Upper lobe of left lung (tissue), 4 donors: ENCODE measurements around the gene BRPF1.
A peak's percentile ranks its signal among the peaks of the same experiment; 100 is the strongest.

Source experiments
- EP300 ChIP-seq, 4 donors: sonication (generic); formaldehyde crosslinking; IDR thresholded peaks; one replicate each; pipeline ENCODE4 v1.5.1; 2017; ENCODE audit warnings: antibody characterized with exemption in 4 of 4, control low read depth in 2 of 4
- POLR2A ChIP-seq, 4 donors: fragments of 450-650 bp; IDR thresholded peaks; one replicate each; pipeline ENCODE4 v1.5.1; 2016 to 2017; ENCODE audit warnings: antibody characterized with exemption in 4 of 4, mild to moderate bottlenecking in 2 of 4
- POLR2AphosphoS5 ChIP-seq, 2 donors: sonication (generic); formaldehyde crosslinking; IDR thresholded peaks; one replicate each; pipeline ENCODE4 v1.5.1; 2017; ENCODE audit warnings: antibody characterized with exemption in 2 of 2
- TF ChIP-seq, protein P1 (sequence below), 6 experiments: fragments of 450-650 bp in 4 of 6; fragments of 200-600 bp in 2 of 6; sonication (generic) in 2 of 6; IDR thresholded peaks; one replicate each; pipeline ENCODE4 v1.5.1; 2016 to 2019; ENCODE audit warnings: antibody characterized with exemption in 6 of 6

DNA sequence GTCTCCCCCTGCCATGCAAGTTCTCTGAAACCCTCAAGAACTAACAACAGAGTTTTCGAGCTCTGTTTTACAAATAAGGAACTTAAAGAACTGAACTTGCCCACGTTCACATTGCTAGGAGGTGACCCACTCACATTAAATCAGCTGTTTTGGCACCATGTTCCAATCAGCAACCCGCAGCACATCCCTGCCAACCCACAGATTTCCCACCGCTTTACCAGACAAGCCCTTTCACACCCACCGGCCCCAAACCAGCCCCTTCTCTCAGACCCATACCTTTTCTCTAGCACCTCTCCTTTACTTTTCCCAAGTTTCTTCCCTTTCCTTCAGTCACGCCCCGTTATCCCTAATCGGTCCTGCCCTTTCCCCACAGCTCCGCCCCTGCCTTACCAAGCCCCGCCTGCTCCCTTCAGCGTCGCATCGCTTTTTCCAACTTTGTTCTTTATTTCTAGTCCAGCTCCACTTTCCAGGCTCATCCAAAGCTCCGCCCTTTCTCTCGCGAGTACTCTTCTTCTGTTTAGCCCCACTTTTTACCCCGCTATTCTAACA lies 804 bp upstream of the BRPF1 start:
- TF ChIP-seq, protein P1, sequence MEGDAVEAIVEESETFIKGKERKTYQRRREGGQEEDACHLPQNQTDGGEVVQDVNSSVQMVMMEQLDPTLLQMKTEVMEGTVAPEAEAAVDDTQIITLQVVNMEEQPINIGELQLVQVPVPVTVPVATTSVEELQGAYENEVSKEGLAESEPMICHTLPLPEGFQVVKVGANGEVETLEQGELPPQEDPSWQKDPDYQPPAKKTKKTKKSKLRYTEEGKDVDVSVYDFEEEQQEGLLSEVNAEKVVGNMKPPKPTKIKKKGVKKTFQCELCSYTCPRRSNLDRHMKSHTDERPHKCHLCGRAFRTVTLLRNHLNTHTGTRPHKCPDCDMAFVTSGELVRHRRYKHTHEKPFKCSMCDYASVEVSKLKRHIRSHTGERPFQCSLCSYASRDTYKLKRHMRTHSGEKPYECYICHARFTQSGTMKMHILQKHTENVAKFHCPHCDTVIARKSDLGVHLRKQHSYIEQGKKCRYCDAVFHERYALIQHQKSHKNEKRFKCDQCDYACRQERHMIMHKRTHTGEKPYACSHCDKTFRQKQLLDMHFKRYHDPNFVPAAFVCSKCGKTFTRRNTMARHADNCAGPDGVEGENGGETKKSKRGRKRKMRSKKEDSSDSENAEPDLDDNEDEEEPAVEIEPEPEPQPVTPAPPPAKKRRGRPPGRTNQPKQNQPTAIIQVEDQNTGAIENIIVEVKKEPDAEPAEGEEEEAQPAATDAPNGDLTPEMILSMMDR (IDR thresholded peaks at IDR 0.05) = peak in 1 of 6 experiments; percentile 5
- no peak for TF ChIP-seq POLR2AphosphoS5 (IDR thresholded peaks at IDR 0.05)
- TF ChIP-seq POLR2A (IDR thresholded peaks at IDR 0.05) = no peak
- no peak for TF ChIP-seq EP300 (IDR thresholded peaks at IDR 0.05)
